SK-N-SH treated with all-trans-retinoic acid at 6 μM for 48 hours (cell line): ENCODE data around the gene AKAP6.

Source experiments
- ATAC-seq: fragments of 200-7000 bp; cut with Tn5 transposase; 3 replicates; pipeline ENCODE4 v1.9.1; 2020; ENCODE audit warnings: mild to moderate bottlenecking, moderate library complexity
- ARNTL ChIP-seq: fragments of 450-650 bp; formaldehyde crosslinking; IDR thresholded peaks from 2 replicates; pipeline ENCODE4 v1.5.0; 2020; ENCODE audit warnings: low read depth, mild to moderate bottlenecking, moderate library complexity, borderline replicate concordance
- BACH2 ChIP-seq: fragments of 250-450 bp; sonication (Bioruptor Pico); IDR thresholded peaks from 2 replicates; pipeline ENCODE4 v1.9.0; 2021; ENCODE audit warnings: mild to moderate bottlenecking, borderline replicate concordance
- CSDC2 ChIP-seq: fragments of 250-450 bp; sonication (Bioruptor Pico); IDR thresholded peaks from 2 replicates; pipeline ENCODE4 v1.5.0; 2020; ENCODE audit warnings: mild to moderate bottlenecking, moderate library complexity
- CSRNP3 ChIP-seq: fragments of 250-450 bp; sonication (Bioruptor Pico); IDR thresholded peaks from 2 replicates; pipeline ENCODE4 v1.5.1; 2021; ENCODE audit warnings: mild to moderate bottlenecking, moderate library complexity
- ESRRG ChIP-seq: fragments of 250-450 bp; sonication (Bioruptor Pico); IDR thresholded peaks from 2 replicates; pipeline ENCODE4 v1.6.1; 2021; ENCODE audit warnings: mild to moderate bottlenecking
- GLIS3 ChIP-seq: fragments of 250-450 bp; sonication (Bioruptor Pico); IDR thresholded peaks from 2 replicates; pipeline ENCODE4 v1.5.0; 2020; ENCODE audit warnings: mild to moderate bottlenecking, moderate library complexity
- ISL1 ChIP-seq: fragments of 250-450 bp; sonication (Bioruptor Pico); IDR thresholded peaks from 2 replicates; pipeline ENCODE4 v2.1.2; 2022; ENCODE audit warnings: mild to moderate bottlenecking, moderate library complexity
- OSR1 ChIP-seq: fragments of 250-450 bp; sonication (Bioruptor Pico); IDR thresholded peaks from 2 replicates; pipeline ENCODE4 v1.8.0; 2022; ENCODE audit warnings: moderate library complexity, mild to moderate bottlenecking, inconsistent platforms
- POU6F1 ChIP-seq: fragments of 250-450 bp; sonication (Bioruptor Pico); IDR thresholded peaks from 2 replicates; pipeline ENCODE4 v1.8.0; 2021; ENCODE audit warnings: low read depth, mild to moderate bottlenecking, moderate library complexity, borderline replicate concordance
- PPARA ChIP-seq: fragments of 250-450 bp; sonication (Bioruptor Pico); IDR thresholded peaks from 2 replicates; pipeline ENCODE4 v1.5.0; 2020; ENCODE audit warnings: mild to moderate bottlenecking, borderline replicate concordance
- RARB ChIP-seq: fragments of 250-450 bp; sonication (Bioruptor Pico); IDR thresholded peaks from 2 replicates; pipeline ENCODE4 v1.8.0; 2021; ENCODE audit warnings: mild to moderate bottlenecking, moderate library complexity
- SNAI2 ChIP-seq: fragments of 250-450 bp; sonication (Bioruptor Pico); IDR thresholded peaks from 2 replicates; pipeline ENCODE4 v1.5.0; 2020; ENCODE audit warnings: mild to moderate bottlenecking, moderate library complexity
- TCF4 ChIP-seq: fragments of 250-450 bp; sonication (Bioruptor Pico); IDR thresholded peaks from 2 replicates; pipeline ENCODE4 v1.8.0; 2021; ENCODE audit warnings: mild to moderate bottlenecking, moderate library complexity, borderline replicate concordance
- TOX ChIP-seq: fragments of 250-450 bp; sonication (Bioruptor Pico); IDR thresholded peaks from 2 replicates; pipeline ENCODE4 v1.8.0; 2021; ENCODE audit warnings: mild to moderate bottlenecking, moderate library complexity, borderline replicate concordance
- ZC3H10 ChIP-seq: fragments of 250-450 bp; sonication (Bioruptor Pico); IDR thresholded peaks from 2 replicates; pipeline ENCODE4 v1.5.1; 2021; ENCODE audit warnings: mild to moderate bottlenecking, moderate library complexity
- ZFP3 ChIP-seq: fragments of 250-450 bp; sonication (Bioruptor Pico); IDR thresholded peaks from 2 replicates; pipeline ENCODE4 v1.5.0; 2020; ENCODE audit warnings: mild to moderate bottlenecking, moderate library complexity
- ZFP30 ChIP-seq: fragments of 450-650 bp; formaldehyde crosslinking; IDR thresholded peaks from 2 replicates; pipeline ENCODE4 v1.5.0; 2022; ENCODE audit warnings: mild to moderate bottlenecking, moderate library complexity
- ZNF565 ChIP-seq: fragments of 450-650 bp; formaldehyde crosslinking; conservative IDR thresholded peaks from 2 replicates; pipeline ENCODE4 v1.5.0; 2020; ENCODE audit warnings: low read depth, mild to moderate bottlenecking, moderate library complexity
- ZNF70 ChIP-seq: fragments of 450-650 bp; formaldehyde crosslinking; IDR thresholded peaks from 2 replicates; pipeline ENCODE4 v1.5.0; 2020; ENCODE audit warnings: mild to moderate bottlenecking, moderate library complexity
- ZNF8 ChIP-seq: fragments of 450-650 bp; formaldehyde crosslinking; IDR thresholded peaks from 2 replicates; pipeline ENCODE4 v1.5.0; 2020; ENCODE audit warnings: mild to moderate bottlenecking, moderate library complexity
- TF ChIP-seq, protein P1 (sequence below): fragments of 250-450 bp; sonication (Bioruptor Pico); IDR thresholded peaks from 2 replicates; pipeline ENCODE4 v1.5.0; 2020; ENCODE audit warnings: mild to moderate bottlenecking, moderate library complexity
- TF ChIP-seq, protein P2 (sequence below): fragments of 250-450 bp; sonication (Bioruptor Pico); IDR thresholded peaks from 2 replicates; pipeline ENCODE4 v1.5.1; 2020; ENCODE audit warnings: low read depth, mild to moderate bottlenecking, moderate library complexity
- TF ChIP-seq, protein P3 (sequence below): fragments of 250-450 bp; sonication (Bioruptor Pico); IDR thresholded peaks from 2 replicates; pipeline ENCODE4 v1.8.0; 2020; ENCODE audit warnings: mild to moderate bottlenecking, moderate library complexity, borderline replicate concordance

The AKAP6 gene

GRCh38 chr14:32800320-32800719 lies 471.2 kb downstream of the AKAP6 start:
- TF ChIP-seq OSR1 (CRISPR knock-in tag) (no peak), PPARA (no peak), ZFP3 (no peak), CSDC2 (CRISPR knock-in tag) (no peak), ISL1 (CRISPR knock-in tag) (no peak), ZFP30 (no peak), ESRRG (CRISPR knock-in tag) (no peak), ARNTL (CRISPR knock-in tag) (no peak), SNAI2 (CRISPR knock-in tag) (no peak)
- TF ChIP-seq, protein P1, sequence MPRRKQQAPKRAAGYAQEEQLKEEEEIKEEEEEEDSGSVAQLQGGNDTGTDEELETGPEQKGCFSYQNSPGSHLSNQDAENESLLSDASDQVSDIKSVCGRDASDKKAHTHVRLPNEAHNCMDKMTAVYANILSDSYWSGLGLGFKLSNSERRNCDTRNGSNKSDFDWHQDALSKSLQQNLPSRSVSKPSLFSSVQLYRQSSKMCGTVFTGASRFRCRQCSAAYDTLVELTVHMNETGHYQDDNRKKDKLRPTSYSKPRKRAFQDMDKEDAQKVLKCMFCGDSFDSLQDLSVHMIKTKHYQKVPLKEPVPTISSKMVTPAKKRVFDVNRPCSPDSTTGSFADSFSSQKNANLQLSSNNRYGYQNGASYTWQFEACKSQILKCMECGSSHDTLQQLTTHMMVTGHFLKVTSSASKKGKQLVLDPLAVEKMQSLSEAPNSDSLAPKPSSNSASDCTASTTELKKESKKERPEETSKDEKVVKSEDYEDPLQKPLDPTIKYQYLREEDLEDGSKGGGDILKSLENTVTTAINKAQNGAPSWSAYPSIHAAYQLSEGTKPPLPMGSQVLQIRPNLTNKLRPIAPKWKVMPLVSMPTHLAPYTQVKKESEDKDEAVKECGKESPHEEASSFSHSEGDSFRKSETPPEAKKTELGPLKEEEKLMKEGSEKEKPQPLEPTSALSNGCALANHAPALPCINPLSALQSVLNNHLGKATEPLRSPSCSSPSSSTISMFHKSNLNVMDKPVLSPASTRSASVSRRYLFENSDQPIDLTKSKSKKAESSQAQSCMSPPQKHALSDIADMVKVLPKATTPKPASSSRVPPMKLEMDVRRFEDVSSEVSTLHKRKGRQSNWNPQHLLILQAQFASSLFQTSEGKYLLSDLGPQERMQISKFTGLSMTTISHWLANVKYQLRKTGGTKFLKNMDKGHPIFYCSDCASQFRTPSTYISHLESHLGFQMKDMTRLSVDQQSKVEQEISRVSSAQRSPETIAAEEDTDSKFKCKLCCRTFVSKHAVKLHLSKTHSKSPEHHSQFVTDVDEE = no peak
- ATAC-seq = no peak

GRCh38 chr14:32802295-32802694 lies 473.2 kb downstream of the AKAP6 start:
- TF ChIP-seq PPARA (no peak), POU6F1 (no peak), ESRRG (CRISPR knock-in tag) (no peak), GLIS3 (CRISPR knock-in tag) (no peak), OSR1 (CRISPR knock-in tag) (no peak), ZNF8 (CRISPR knock-in tag) (no peak), RARB (CRISPR knock-in tag) (no peak), CSRNP3 (CRISPR knock-in tag) (no peak), ISL1 (CRISPR knock-in tag) (no peak), ZC3H10 (CRISPR knock-in tag) (no peak), SNAI2 (CRISPR knock-in tag) (no peak), CSDC2 (CRISPR knock-in tag) (no peak), ZNF565 (no peak), ZFP30 (no peak)
- TF ChIP-seq, protein P2, sequence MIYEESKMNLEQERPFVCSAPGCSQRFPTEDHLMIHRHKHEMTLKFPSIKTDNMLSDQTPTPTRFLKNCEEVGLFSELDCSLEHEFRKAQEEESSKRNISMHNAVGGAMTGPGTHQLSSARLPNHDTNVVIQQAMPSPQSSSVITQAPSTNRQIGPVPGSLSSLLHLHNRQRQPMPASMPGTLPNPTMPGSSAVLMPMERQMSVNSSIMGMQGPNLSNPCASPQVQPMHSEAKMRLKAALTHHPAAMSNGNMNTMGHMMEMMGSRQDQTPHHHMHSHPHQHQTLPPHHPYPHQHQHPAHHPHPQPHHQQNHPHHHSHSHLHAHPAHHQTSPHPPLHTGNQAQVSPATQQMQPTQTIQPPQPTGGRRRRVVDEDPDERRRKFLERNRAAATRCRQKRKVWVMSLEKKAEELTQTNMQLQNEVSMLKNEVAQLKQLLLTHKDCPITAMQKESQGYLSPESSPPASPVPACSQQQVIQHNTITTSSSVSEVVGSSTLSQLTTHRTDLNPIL (CRISPR knock-in tag) = no peak
- no peak for ATAC-seq

GRCh38 chr14:32805979-32806378 lies 476.9 kb downstream of the AKAP6 start:
- no peak for ATAC-seq
- TF ChIP-seq ZFP3 (no peak), BACH2 (CRISPR knock-in tag) (no peak), ZFP30 (no peak), GLIS3 (CRISPR knock-in tag) (no peak), OSR1 (CRISPR knock-in tag) (no peak), ZC3H10 (CRISPR knock-in tag) (no peak), PPARA (no peak), TCF4 (CRISPR knock-in tag) (no peak), CSDC2 (CRISPR knock-in tag) (no peak), ISL1 (CRISPR knock-in tag) (no peak)

GRCh38 chr14:32808644-32809043 lies 479.5 kb downstream of the AKAP6 start:
- TF ChIP-seq, protein P2 (CRISPR knock-in tag) = no peak
- no peak for TF ChIP-seq ZNF565
- no peak for TF ChIP-seq RARB (CRISPR knock-in tag)
- no peak for TF ChIP-seq CSDC2 (CRISPR knock-in tag)
- TF ChIP-seq TOX = no peak
- no peak for TF ChIP-seq PPARA
- TF ChIP-seq ISL1 (CRISPR knock-in tag) = no peak
- no peak for TF ChIP-seq SNAI2 (CRISPR knock-in tag)
- TF ChIP-seq, protein P3, sequence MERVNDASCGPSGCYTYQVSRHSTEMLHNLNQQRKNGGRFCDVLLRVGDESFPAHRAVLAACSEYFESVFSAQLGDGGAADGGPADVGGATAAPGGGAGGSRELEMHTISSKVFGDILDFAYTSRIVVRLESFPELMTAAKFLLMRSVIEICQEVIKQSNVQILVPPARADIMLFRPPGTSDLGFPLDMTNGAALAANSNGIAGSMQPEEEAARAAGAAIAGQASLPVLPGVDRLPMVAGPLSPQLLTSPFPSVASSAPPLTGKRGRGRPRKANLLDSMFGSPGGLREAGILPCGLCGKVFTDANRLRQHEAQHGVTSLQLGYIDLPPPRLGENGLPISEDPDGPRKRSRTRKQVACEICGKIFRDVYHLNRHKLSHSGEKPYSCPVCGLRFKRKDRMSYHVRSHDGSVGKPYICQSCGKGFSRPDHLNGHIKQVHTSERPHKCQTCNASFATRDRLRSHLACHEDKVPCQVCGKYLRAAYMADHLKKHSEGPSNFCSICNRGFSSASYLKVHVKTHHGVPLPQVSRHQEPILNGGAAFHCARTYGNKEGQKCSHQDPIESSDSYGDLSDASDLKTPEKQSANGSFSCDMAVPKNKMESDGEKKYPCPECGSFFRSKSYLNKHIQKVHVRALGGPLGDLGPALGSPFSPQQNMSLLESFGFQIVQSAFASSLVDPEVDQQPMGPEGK (CRISPR knock-in tag) = no peak
- TF ChIP-seq ZNF8 (CRISPR knock-in tag) = no peak
- no peak for TF ChIP-seq ZC3H10 (CRISPR knock-in tag)
- no peak for TF ChIP-seq ZFP3
- no peak for TF ChIP-seq GLIS3 (CRISPR knock-in tag)
- no peak for TF ChIP-seq OSR1 (CRISPR knock-in tag)
- TF ChIP-seq ZNF70 (CRISPR knock-in tag) = no peak
- TF ChIP-seq TCF4 (CRISPR knock-in tag) = no peak
- TF ChIP-seq BACH2 (CRISPR knock-in tag) = no peak
- TF ChIP-seq ESRRG (CRISPR knock-in tag) = no peak
- no peak for TF ChIP-seq POU6F1
- ATAC-seq = no peak
